B cell (primary cell): ENCODE data around the gene CYP4F22. TPM values are rescaled to one million over a fixed set of nuclear protein-coding genes. Genes with fewer than 3 reads are reported as not detected.

Experiments
- ATAC-seq: fragments of 200-7000 bp; cut with Tn5 transposase; one replicate; pipeline ENCODE4 v1.10.0; 2021; ENCODE audit warnings: low read depth, mild to moderate bottlenecking, moderate number of reproducible peaks, moderate library complexity
- CTCF ChIA-PET: fragments of 350-600 bp; sonication (Branson Sonifier 250); formaldehyde crosslinking; loops from one replicate; lab custom pipeline; 2021; ENCODE audit warnings: antibody characterized with exemption, inconsistent platforms; lab: Charles Lee
- POLR2A ChIA-PET: fragments of 350-600 bp; sonication (Branson Sonifier 250); formaldehyde crosslinking; loops from one replicate; lab custom pipeline; 2021; ENCODE audit warnings: antibody characterized with exemption; lab: Charles Lee
- DNase-seq: peaks from one replicate; pipeline ENCODE4 v3.0.0; 2013
- H2AFZ ChIP-seq: 2 replicates; pipeline ENCODE4 v1.6.1; 2012; ENCODE audit warnings: mild to moderate bottlenecking, low read depth, low read length; ENCODE audit not compliant: insufficient read depth, poor library complexity, severe bottlenecking
- H3K27ac ChIP-seq, 2 donors: 1 replicate in 1 of 2; 2 replicates in 1 of 2; pipeline ENCODE4 v1.5.1; 2012 to 2013; ENCODE audit warnings: low read length in 2 of 2, mild to moderate bottlenecking in 2 of 2, moderate library complexity in 1 of 2
- H3K27me3 ChIP-seq, 4 experiments: fragments of 200-600 bp in 1 of 4; sonication (generic) in 1 of 4; replicated peaks in 1 of 4; 1 replicate in 2 of 4; 2 replicates in 2 of 4; pipeline versions ENCODE4 v1.6.1 to v1.7.0; 2013 to 2016; ENCODE audit warnings: low read length in 3 of 4, mild to moderate bottlenecking in 2 of 4, mixed read lengths in 1 of 4, moderate library complexity in 1 of 4; ENCODE audit not compliant: insufficient read depth in 4 of 4, control insufficient read depth in 3 of 4; ENCODE audit errors: control extremely low read depth in 1 of 4
- H3K36me3 ChIP-seq, 2 experiments: replicated peaks in 1 of 2; 1 replicate in 1 of 2; 2 replicates in 1 of 2; pipeline versions ENCODE4 v1.6.1 to v1.7.1; 2013; ENCODE audit warnings: low read length in 1 of 2; ENCODE audit not compliant: insufficient read depth in 2 of 2, control insufficient read depth in 1 of 2; ENCODE audit errors: control extremely low read depth in 1 of 2, extremely low read depth in 1 of 2
- H3K4me1 ChIP-seq, 2 donors: fragments of 200-600 bp in 1 of 2; sonication (generic) in 1 of 2; 1 replicate in 1 of 2; 2 replicates in 1 of 2; pipeline versions ENCODE4 v1.5.1 to v1.6.1; 2013 to 2017; ENCODE audit warnings: low read length in 2 of 2; ENCODE audit not compliant: control insufficient read depth in 2 of 2, insufficient read depth in 2 of 2
- H3K4me2 ChIP-seq: replicated peaks from 2 replicates; pipeline ENCODE3; 2012; ENCODE audit warnings: mild to moderate bottlenecking, low read depth, low read length; ENCODE audit not compliant: poor library complexity, severe bottlenecking
- H3K4me3 ChIP-seq, 5 experiments: fragments of 200-600 bp in 1 of 5; sonication (generic) in 1 of 5; 1 replicate in 3 of 5; 2 replicates in 2 of 5; pipeline versions ENCODE4 v1.5.1 to v1.7.0; 2011 to 2016; ENCODE audit warnings: low read length in 4 of 5, mild to moderate bottlenecking in 4 of 5, low read depth in 2 of 5, control low read depth in 1 of 5, moderate library complexity in 1 of 5; ENCODE audit not compliant: insufficient read depth in 1 of 5; ENCODE audit errors: control extremely low read depth in 1 of 5, extremely low read depth in 1 of 5
- H3K79me2 ChIP-seq: fragments of 200-600 bp; sonication (generic); one replicate; pipeline ENCODE4 v1.6.0; 2016; ENCODE audit warnings: low read length; ENCODE audit not compliant: control insufficient read depth, insufficient read depth
- H3K9ac ChIP-seq: fragments of 200-600 bp; sonication (generic); 2 replicates; pipeline ENCODE4 v1.6.1; 2017; ENCODE audit warnings: mild to moderate bottlenecking, low read length, moderate library complexity
- H3K9me3 ChIP-seq, 3 donors: one replicate each; pipeline versions ENCODE4 v1.6.1 to v1.7.1; 2013; ENCODE audit warnings: low read length in 2 of 3; ENCODE audit not compliant: control insufficient read depth in 2 of 3, insufficient read depth in 1 of 3; ENCODE audit errors: control extremely low read depth in 1 of 3
- H4K20me1 ChIP-seq: 2 replicates; pipeline ENCODE4 v1.6.0; 2012; ENCODE audit warnings: mild to moderate bottlenecking, low read length; ENCODE audit not compliant: insufficient read depth, control insufficient read depth, poor library complexity, severe bottlenecking
- H3K27ac Mint-ChIP-seq: one replicate; pipeline ENCODE4 v1.8.0; 2021; ENCODE audit warnings: mixed read lengths
- H3K27me3 Mint-ChIP-seq: one replicate; pipeline ENCODE4 v1.8.0; 2021; ENCODE audit warnings: mixed read lengths
- H3K4me1 Mint-ChIP-seq: one replicate; pipeline ENCODE4 v1.8.0; 2021; ENCODE audit warnings: mixed read lengths
- H3K4me3 Mint-ChIP-seq: one replicate; pipeline ENCODE4 v1.8.0; 2021; ENCODE audit warnings: mixed read lengths
- H3K9me3 Mint-ChIP-seq: one replicate; pipeline ENCODE4 v1.8.0; 2022; ENCODE audit warnings: mixed read lengths; ENCODE audit not compliant: insufficient read depth
- EZH2 ChIP-seq: IDR thresholded peaks from 2 replicates; pipeline ENCODE4 v1.6.1; 2012; ENCODE audit warnings: borderline replicate concordance, low read depth, mild to moderate bottlenecking, moderate library complexity, low read length; ENCODE audit not compliant: insufficient read depth, poor library complexity, severe bottlenecking
- whole genome bisulfite sequencing: methylation state at CpG from one replicate; pipeline ENCODE4 v1.1.5; 2013; ENCODE audit warnings: missing lambda C conversion rate; ENCODE audit not compliant: insufficient coverage; 5-methylcytosine and 5-hydroxymethylcytosine counted together
- intact Hi-C: fragments of 100-400 bp; cut with micrococcal nuclease; formaldehyde crosslinking; loops from one replicate; pipeline ENCODE4 v1.10.0; 2022
- polyA plus RNA-seq: library from polyadenylated mRNA; depleted of rRNA; stranded (reverse); fragments of >200 nt; gene quantifications from 2 replicates; pipeline ENCODE4 v1.2.3, GENCODE V29; 2012
- total RNA-seq, 2 donors: library from RNA; stranded (reverse); fragments of 120-200 nt in 1 of 2; gene quantifications; 1 replicate in 1 of 2; 2 replicates in 1 of 2; pipeline versions ENCODE4 v1.2.3 to v1.2.4, GENCODE V29; 2013 to 2022
- TF ChIP-seq, protein P1 (sequence below): fragments of 200-600 bp; IDR thresholded peaks from one replicate; pipeline ENCODE4 v1.8.0; 2022; ENCODE audit warnings: antibody characterized with exemption, mild to moderate bottlenecking

CYP4F22 gene
- total and polyA plus RNA-seq, 2 donors (not counting 1 experiment from before 2014, with no cell fraction given): 0.03 TPM; not detected in 1

DNA sequence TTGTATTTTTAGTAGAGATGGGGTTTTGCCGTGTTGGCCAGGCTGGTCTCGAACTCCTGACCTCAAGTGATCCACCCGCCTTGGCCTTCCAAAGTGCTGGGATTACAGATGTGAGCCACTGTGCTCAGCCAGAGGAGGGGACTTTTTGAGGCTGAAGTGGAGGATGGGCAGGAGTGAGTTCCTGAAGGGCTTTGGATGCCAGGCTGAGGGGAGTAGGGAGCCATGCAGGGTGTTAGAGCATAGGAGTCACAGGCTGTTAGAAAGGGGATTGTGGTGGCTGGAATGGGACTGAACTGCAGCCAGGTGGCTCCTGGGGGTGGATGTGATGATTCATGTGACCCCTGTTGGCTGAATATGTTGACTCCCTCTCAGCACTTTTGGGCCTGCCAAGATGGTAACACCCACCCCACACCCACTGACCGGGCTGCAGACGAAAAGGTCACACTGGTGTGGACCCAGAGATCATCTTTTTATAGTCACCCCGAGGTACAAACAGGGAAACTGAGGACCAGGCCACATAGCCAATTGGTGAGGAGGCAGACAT is 11.2 kb downstream of the CYP4F22 start:
- no peaks in the 10 kb centered on the region for H3K4me1 ChIP-seq
- POLR2A ChIA-PET: no interaction called here
- no peak overlapping the region for H3K4me3 ChIP-seq
- CTCF ChIA-PET: no interaction called here
- H3K36me3 ChIP-seq: no peaks in the 10 kb centered on the region
- no peak overlapping the region for H3K4me3 Mint-ChIP-seq
- H3K27me3 ChIP-seq: peaks cover 0 to 11% (median 2%) of the 10 kb centered on the region in 4 experiments
- no peak for DNase-seq
- WGBS: 81% methylated on average over 6 of the region's 6 CpGs
- H4K20me1 ChIP-seq: no peaks in the 10 kb centered on the region
- intact Hi-C loops: no loop called here
- H3K27ac Mint-ChIP-seq: no peak overlapping the region
- no peak overlapping the region for H3K27ac ChIP-seq
- H3K27me3 Mint-ChIP-seq: peaks cover 27% of the 10 kb centered on the region
- H2AFZ ChIP-seq: no peak overlapping the region
- no peaks in the 10 kb centered on the region for H3K4me1 Mint-ChIP-seq
- peaks cover 3% of the 10 kb centered on the region for H3K9me3 Mint-ChIP-seq
- peaks cover 0 to 30% (median 14%) of the 10 kb centered on the region in 3 donors for H3K9me3 ChIP-seq
- no peak for ATAC-seq
- no peak overlapping the region for H3K4me2 ChIP-seq
- no peak for TF ChIP-seq EZH2
- no peak overlapping the region for H3K9ac ChIP-seq
- H3K79me2 ChIP-seq: no peaks in the 10 kb centered on the region

DNA sequence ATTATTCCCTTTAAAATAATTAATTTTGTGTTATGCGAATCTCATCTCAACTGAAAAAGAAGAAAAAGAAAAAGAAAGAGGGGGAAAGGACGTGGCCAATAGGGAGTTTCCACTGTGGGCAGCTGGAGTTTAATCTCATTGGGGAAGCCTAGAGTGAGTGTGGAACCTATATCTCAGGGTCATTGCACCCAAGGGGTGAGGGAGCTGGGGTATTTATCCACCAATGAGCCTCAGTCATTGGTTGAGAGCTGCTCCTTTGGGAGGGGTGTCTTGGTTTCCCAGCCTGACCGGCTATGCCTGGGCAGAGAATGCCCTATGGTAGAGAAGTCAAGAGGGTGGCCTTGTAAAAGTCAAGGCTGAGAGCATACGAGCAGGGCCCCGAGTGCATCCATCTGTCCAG is 16.5 kb downstream of the CYP4F22 start:
- Histone ChIP-seq H3K9ac (no peak overlapping the region), H3K4me2 (no peak overlapping the region), H3K36me3 (no peaks in the 10 kb centered on the region), H3K4me1 (no peaks in the 10 kb centered on the region), H2AFZ (no peak overlapping the region), H3K27ac (no peak overlapping the region), H3K79me2 (no peaks in the 10 kb centered on the region), H4K20me1 (no peaks in the 10 kb centered on the region), H3K27me3 (peaks cover 0 to 13% (median 0%) of the 10 kb centered on the region in 4 experiments), H3K4me3 (no peak overlapping the region), H3K9me3 (peaks cover 0 to 14% (median 2%) of the 10 kb centered on the region in 3 donors)
- ATAC-seq (no peak), DNase-seq (no peak)
- intact Hi-C loops: no loop called here
- TF ChIP-seq EZH2: no peak
- TF ChIP-seq, protein P1, sequence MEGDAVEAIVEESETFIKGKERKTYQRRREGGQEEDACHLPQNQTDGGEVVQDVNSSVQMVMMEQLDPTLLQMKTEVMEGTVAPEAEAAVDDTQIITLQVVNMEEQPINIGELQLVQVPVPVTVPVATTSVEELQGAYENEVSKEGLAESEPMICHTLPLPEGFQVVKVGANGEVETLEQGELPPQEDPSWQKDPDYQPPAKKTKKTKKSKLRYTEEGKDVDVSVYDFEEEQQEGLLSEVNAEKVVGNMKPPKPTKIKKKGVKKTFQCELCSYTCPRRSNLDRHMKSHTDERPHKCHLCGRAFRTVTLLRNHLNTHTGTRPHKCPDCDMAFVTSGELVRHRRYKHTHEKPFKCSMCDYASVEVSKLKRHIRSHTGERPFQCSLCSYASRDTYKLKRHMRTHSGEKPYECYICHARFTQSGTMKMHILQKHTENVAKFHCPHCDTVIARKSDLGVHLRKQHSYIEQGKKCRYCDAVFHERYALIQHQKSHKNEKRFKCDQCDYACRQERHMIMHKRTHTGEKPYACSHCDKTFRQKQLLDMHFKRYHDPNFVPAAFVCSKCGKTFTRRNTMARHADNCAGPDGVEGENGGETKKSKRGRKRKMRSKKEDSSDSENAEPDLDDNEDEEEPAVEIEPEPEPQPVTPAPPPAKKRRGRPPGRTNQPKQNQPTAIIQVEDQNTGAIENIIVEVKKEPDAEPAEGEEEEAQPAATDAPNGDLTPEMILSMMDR: no peak
- Mint-ChIP-seq H3K27ac (no peak overlapping the region), H3K4me3 (no peak overlapping the region), H3K27me3 (peaks cover 33% of the 10 kb centered on the region), H3K4me1 (no peaks in the 10 kb centered on the region), H3K9me3 (peaks cover 2% of the 10 kb centered on the region)
- ChIA-PET CTCF (interaction anchor here (1.8 kb wide), 1 partner anchor 106 kb away, joined by 4 read pairs; the partner anchor contains the start of gene AKAP8L), POLR2A (no interaction called here)
- 100% methylated on average over 4 of the region's 5 CpGs for WGBS
